GOT3 (cell line): ENCODE data around the gene NAT8L.

Experiments
- DNase-seq: peaks from one replicate; lab custom pipeline; 2025; ENCODE audit warnings: mixed read lengths; lab: John Stamatoyannopoulos, UW

Gene NAT8L

GRCh38 chr4:2075987-2076907 is 17.1 kb downstream of the NAT8L start:
- DNase-seq = no peak

GRCh38 chr4:2076908-2077536 is 17.9 kb downstream of the NAT8L start:
- no peak for DNase-seq

DNA sequence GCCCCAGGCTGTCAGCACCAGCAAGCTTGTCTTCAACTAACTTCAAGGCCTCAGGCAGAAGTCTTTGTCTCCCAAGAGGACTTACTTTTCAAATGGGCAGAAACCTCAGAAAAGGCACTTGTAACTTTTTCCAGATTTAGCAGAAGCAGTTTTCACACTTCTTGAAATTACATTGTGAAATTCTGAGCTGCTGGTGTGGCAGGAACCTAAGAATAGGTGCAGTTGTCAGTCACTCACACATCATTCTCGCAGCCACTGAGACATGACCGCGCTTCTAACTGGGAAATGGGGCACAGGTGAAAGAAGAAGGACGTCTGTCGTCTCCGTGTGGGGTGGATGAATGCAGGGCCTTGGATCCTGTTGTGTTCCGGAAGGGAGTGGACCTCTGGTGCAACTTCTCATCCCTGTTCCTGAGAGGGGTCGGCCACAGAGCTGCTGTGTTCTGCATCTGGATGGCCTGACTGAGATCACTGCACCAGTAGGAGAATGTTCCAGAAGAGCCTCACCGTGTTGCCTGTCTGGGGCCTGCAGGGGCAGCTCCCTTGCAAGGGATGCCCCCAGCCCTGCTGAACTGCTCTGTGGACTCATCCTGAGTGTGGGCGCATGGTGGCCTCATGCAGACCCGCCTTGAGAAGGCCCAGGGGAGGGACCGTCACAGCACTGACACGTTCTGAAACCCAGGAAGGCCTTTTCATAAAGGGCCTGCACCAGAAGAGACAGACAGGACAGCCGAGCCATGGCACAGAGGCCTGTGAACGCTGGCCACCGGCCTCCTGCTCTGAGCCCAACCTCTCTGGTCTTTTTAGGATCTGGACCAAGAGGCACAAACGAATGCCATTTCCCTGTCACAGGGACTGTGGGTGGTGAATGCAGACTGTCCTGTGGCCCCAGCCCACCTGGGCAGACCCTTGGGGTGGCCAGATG is 18.7 kb downstream of the NAT8L start:
- DNase-seq = no peak

DNA sequence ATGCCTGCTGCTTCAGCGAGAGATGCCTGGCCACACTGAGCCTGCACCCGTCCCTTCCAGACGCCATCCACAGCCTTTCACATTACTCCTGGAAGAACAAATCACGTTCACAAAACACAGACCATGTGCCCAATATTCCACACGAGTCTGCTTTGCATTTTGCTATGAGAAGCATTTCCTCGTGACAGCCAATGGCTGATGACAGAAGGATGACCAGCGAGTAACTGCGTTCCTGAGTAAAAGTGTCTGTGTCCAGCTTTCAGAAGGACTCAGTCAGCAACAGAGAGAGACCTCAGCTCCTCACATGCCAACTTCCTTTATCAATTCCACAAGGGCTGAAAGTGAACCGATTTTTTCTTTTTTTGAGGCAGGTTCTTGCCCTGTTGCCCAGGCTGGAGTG is 19.5 kb downstream of the NAT8L start:
- no peak for DNase-seq

DNA sequence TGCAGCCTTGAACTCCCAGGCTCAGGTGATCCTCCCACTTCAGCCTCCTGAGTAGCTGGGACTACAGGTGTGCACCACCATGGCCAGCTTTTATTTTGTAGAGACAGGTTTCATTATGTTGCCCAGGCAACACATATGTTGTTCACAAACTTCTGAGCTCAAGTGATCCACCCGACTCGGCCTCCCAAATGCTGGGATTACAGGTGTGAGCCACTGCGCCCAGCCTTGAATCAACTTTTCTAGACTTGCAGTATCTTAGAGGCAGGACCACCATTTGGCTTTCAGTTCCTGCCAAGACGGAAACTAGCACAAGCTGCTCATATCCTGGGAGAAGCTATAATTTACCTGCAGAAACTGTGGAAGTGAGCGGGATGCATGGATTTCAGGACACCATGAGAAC is 19.9 kb downstream of the NAT8L start:
- no peak for DNase-seq

GRCh38 chr4:2079926-2080325 is 20.8 kb downstream of the NAT8L start:
- DNase-seq = no peak

- no peak for DNase-seq
These were observed 21.5 kb downstream of the NAT8L start for GRCh38 chr4:2080429-2081300.

DNA sequence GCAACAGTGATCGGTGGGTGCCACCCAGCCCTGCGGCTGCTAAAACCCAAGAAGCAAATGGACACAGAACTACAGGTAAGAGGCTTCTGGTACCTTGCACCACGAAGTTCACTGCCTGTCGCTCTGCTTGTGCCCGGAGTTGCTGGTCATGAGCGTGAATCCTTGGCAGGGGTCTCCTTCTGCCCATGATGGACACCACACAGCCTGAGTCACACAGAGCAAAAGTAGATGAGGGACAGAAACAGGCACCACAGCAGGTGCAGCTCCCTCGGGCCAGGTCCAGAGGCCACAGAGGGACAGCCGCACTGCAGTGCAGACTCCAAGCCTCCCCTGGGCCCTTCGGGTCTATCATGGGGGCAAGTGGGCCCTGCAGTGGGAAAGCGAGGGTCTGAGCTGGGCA is 22.4 kb downstream of the NAT8L start:
- DNase-seq = no peak

- no peak for DNase-seq
These were observed 23.0 kb downstream of the NAT8L start for GRCh38 chr4:2082118-2082517.

- no peak for DNase-seq
These were observed 23.5 kb downstream of the NAT8L start for GRCh38 chr4:2082627-2083026.

- no peak for DNase-seq
These were observed 24.1 kb downstream of the NAT8L start for GRCh38 chr4:2083116-2083825.

DNA sequence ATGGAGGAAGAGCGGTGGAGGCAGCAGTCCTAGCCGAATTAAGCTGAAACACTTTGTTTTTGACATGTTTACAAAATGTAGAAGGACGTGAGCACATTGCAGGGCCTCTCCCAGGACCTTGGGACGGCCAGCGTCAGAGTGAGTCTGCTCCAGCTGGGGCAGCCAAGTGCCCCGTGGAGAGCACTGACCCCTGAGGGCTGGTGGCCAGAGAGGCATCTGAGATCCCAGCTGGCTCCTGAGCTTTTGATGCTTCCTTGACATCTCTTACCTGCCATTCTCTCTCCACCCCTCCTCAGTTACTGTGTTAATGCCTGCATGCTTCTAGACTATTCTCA is 24.7 kb downstream of the NAT8L start:
- DNase-seq = no peak

DNA sequence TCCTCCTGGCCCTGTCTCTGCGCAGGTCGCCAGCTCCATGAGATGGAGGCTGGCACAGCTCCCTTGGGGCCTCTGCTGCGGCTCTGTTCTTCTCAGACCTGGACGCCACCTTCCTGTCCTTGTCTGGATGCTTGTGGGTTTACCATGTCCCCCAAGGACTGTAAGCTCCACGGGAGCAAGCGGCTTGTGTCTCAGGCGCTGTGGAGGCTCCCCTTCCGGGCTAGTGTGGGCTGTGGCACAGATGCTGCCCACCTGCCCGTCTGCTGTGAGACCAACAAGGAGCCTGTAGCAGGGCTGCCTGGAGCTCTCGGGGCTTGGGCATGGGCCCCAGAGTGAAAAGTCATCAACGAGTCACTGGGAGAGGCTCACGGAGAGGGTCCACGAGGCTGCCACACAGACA is 25.2 kb downstream of the NAT8L start:
- DNase-seq = no peak

GRCh38 chr4:2085496-2085901 is 26.4 kb downstream of the NAT8L start:
- DNase-seq = no peak

DNA sequence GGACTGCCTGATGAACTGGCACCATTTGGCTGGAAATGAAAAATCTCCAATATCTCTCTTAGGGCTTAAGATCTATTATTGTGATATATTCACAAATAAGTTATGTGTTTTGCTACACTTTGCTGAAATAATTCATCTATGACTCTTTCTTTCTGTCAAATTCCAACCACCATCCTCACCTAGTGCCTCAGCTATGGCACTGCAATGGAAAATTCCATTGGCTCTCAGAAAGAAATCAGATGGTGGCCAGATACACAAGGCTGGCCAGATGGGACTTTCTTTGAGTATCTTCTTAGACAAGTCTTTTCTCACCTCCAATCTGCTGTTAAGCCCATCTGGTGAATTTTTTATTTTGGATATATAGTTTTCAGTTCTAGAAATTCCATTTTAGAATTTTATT is 28.0 kb downstream of the NAT8L start:
- no peak for DNase-seq

DNA sequence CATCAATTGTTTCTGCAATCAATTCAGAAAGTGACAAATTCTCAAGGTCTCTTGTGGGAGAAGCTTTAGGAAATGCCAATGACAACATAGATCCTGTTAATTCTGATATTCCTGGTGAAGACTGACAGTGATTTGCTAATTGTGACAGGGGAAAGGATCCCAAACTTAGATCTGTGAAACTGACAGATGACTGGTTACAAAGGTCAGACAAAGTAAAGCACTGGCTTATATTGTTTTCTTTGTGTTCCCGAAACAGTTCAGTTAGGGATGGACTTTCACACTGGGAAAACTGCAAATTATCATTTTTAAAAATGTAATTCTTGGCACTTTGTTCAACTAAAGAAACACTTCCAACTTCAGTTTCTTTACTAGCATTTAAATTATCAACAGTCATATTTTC is 30.1 kb downstream of the NAT8L start:
- no peak for DNase-seq

DNA sequence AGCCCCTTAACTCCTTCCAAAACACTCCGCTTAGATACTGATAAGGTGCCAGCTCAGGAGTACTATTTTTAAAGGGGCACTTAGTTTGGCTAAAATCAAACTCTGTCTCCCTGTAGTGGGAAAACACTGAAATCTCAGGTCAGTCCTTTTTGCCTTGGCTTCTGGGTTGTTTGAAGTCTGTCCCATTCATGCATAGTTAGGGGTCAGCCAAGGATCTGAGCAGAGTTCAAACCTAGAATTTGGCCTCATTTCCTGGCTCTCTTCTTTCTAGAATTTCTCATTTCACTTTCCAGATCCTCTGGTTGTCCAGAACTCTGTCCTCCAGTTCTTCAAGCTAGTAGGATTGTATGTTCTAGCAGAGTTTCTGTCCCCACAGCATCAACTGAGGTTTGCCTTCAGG is 31.5 kb downstream of the NAT8L start:
- no peak for DNase-seq

GRCh38 chr4:2091990-2092668 is 33.0 kb downstream of the NAT8L start:
- no peak for DNase-seq

DNA sequence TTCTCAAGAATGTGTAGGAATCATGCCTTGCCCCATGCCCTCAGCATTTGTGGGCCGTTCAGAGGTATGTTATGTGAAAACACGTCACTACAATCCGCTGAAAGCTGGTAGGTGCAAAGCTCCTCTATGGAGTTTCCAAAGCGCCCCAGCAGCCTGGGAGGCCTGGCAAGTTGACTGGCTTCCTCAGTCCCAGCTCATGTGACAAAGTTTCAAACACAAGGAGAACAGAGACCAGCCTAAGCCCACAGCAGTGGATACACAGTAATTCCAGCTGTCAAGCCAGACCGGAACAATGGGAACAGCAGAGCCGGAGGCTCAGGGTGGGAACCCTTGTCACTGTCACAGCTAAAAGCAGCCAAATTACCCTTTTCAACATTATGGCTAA is 33.5 kb downstream of the NAT8L start:
- no peak for DNase-seq

DNA sequence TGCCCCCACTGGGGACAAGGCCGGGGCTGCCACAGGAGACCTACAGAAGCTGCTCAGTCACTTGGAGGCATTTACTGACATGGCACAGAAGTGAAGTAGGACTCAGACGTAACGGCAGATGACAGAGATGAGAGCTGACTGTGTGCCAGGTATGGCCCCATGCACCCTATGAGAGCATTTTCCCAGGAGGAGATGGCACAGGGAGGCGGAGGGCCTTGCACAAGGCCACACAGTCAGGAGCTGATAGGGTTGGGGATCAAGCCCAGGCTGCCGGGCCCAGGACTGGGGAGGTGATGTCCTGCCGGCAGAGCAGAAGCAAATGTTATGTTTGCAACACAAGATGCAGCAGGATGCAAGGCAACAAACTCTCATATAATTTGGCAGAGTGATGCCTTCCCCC is 34.1 kb downstream of the NAT8L start:
- no peak for DNase-seq
